Measurements from ENCODE around the gene ADORA3. TPM values are rescaled to one million over a fixed set of nuclear protein-coding genes. Genes with fewer than 3 reads are reported as not detected.

ADORA3 gene
- total and polyA plus RNA-seq, 2 of the 8 experiments (the other 6 are each of a cell fraction or from before 2014, with no cell fraction given), result 0.03 TPM; not detected in 1

GRCh38 chr1:111497592-111497991 is 5.8 kb downstream of the ADORA3 start:
- Histone ChIP-seq H2AK5ac (ENCODE audit: low read depth, low read length) (no peak overlapping the region), H3K9me3 (ENCODE audit: insufficient read depth in 2 of 2, low read depth in 1 of 2, low read length in 1 of 2) (no peaks in the 10 kb centered on the region), H3K23me2 (ENCODE audit: low read depth, low read length) (no peaks in the 10 kb centered on the region; the same call in 1 of the 2 replicates), H3K27ac (ENCODE audit: low read depth, low read length) (no peak overlapping the region), H3K4me2 (ENCODE audit: insufficient read depth in 1 of 2, low read depth in 2 of 2, low read length in 2 of 2) (no peak overlapping the region), H4K5ac (ENCODE audit: insufficient read length, low read depth, low read length) (no peak overlapping the region), H2BK5ac (ENCODE audit: low read depth, low read length) (no peak overlapping the region), H4K91ac (replicated peaks; ENCODE audit: insufficient read length, low read length) (no peak overlapping the region), H4K20me1 (replicated peaks in 1 of 2; ENCODE audit: control insufficient read depth in 1 of 2, insufficient read depth in 2 of 2, low read length in 2 of 2) (no peaks in the 10 kb centered on the region), H3K18ac (ENCODE audit: extremely low read depth, low read length) (no peak overlapping the region), H3K79me1 (ENCODE audit: low read depth, low read length) (no peaks in the 10 kb centered on the region), H3K14ac (ENCODE audit: insufficient read length) (no peak overlapping the region), H3K79me2 (ENCODE audit: control insufficient read depth in 1 of 2, insufficient read depth in 2 of 2, low read length in 2 of 2) (no peaks in the 10 kb centered on the region), H3K36me3 (ENCODE audit: control insufficient read depth in 2 of 4, insufficient read depth in 4 of 4, low read length in 3 of 4) (no peaks in the 10 kb centered on the region), H2BK20ac (ENCODE audit: low read length) (no peak overlapping the region), H3K27me3 (replicated peaks in 1 of 4; ENCODE audit: control insufficient read depth in 3 of 4, extremely low read depth in 1 of 4, insufficient read depth in 3 of 4, low read length in 3 of 4) (no peaks in the 10 kb centered on the region), H4K8ac (ENCODE audit: extremely low read depth, insufficient read depth, low read length) (no peak overlapping the region), H2AFZ (ENCODE audit: low read length) (no peak overlapping the region), H3K4me1 (replicated peaks in 1 of 4; ENCODE audit: control insufficient read depth in 3 of 4, insufficient read depth in 4 of 4, low read length in 3 of 4) (no peaks in the 10 kb centered on the region), H3K23ac (ENCODE audit: insufficient read length) (no peak overlapping the region), H3K56ac (replicated peaks; ENCODE audit: insufficient read length, low read depth, low read length) (no peak overlapping the region), H3K4me3 (ENCODE audit: extremely low read depth in 1 of 4, insufficient read depth in 2 of 4, low read depth in 3 of 4, low read length in 4 of 4) (no peak overlapping the region), H2BK12ac (ENCODE audit: low read depth, low read length) (no peak overlapping the region), H2BK120ac (replicated peaks; ENCODE audit: low read depth, low read length) (no peak overlapping the region), H2BK15ac (ENCODE audit: low read length) (no peak overlapping the region), H3K9ac (replicated peaks in 1 of 4; ENCODE audit: extremely low read depth in 1 of 4, low read depth in 3 of 4, low read length in 3 of 4) (no peak overlapping the region), H3K4ac (replicated peaks; ENCODE audit: insufficient read length, low read depth, low read length) (no peak overlapping the region)
- WGBS, 2 experiments (ENCODE audit: extremely low coverage in 1 of 2, insufficient coverage in 1 of 2, insufficient read length in 1 of 2, insufficient replicate concordance in 2 of 2, low coverage in 1 of 2, low lambda C conversion rate in 2 of 2, missing lambda C conversion rate in 1 of 2), result 90% methylated on average over 5 of the region's 5 CpGs; no CpG with 5 or more reads in 1 of the 2 experiments
- ChIA-PET CTCF (ENCODE audit: partially characterized antibody) (interaction anchor here (1.0 to 3.1 kb wide), 6 partner anchors 10 to 272 kb away, joined by 3 to 21 read pairs (median 4); no protein-coding TSS in a partner anchor), POLR2A (ENCODE audit: partially characterized antibody) (no interaction called here)
- TF ChIP-seq ZNF274 (IDR thresholded peaks at IDR 0.05; ENCODE audit: borderline replicate concordance, extremely low read depth, low read length) (no peak), POLR2A (IDR thresholded peaks at IDR 0.05; ENCODE audit: control extremely low read depth in 1 of 2, low read depth in 2 of 2, low read length in 2 of 2) (no peak), GABPA (IDR thresholded peaks at IDR 0.05; ENCODE audit: borderline replicate concordance, insufficient read depth, low read length) (no peak)
- FAIRE-seq (no peak), DNase-seq (ENCODE audit: low read depth in 1 of 2, low spot score in 2 of 2) (no peak)

Measured in H1 (cell line).